ENCODE results near the gene CPZ. TPM values are rescaled to one million over a fixed set of nuclear protein-coding genes. Genes with fewer than 3 reads are reported as not detected.
"Not testable (repeated sequence)": the region's sequence is repeated elsewhere in the genome, so short reads cannot be mapped to it uniquely, and the experiment has no call there.

The CPZ gene
- total RNA-seq, 1 donor from 2014 or later, result 0.27 TPM

- H3K36me3 ChIP-seq; DNase-seq; H3K4me3 ChIP-seq; H3K27ac ChIP-seq (replicated peaks); H3K9me3 ChIP-seq (replicated peaks); intact Hi-C loops (cut with micrococcal nuclease); H3K4me1 ChIP-seq: not testable (repeated sequence)
- peaks cover 42% of the 10 kb centered on the region for H3K27me3 ChIP-seq (ENCODE audit: low read depth)
Observed at GRCh38 chr4:8635897-8636554, 43.5 kb downstream of the CPZ start.

DNA sequence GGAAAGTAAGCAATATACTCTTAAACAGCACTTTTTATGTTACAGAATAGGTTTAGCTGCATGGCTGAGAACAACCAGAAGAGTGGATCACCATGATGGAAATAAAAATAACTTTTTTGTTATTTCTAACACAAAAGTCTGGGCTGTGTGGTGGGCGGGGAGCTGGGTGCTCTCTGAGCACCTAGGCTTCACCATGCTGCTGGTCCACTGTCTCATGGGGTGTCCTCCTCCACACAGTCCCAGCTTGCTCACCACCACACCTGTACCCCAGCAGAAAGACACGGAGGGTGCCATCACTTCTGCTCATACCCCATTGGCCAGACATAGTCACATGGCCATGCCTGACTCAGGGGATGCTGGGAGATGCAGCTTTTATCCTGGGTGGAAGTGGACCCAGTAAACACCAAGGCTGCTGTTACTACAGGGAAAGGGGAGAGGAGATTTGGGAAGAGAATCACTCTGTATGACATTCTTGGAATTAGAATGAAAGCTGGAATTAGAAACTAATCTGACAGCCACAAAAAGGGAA is 45.0 kb downstream of the CPZ start:
- H3K27ac ChIP-seq (replicated peaks), result no peak overlapping the region
- intact Hi-C loops (cut with micrococcal nuclease), result no loop called here
- H3K36me3 ChIP-seq, result no peaks in the 10 kb centered on the region
- peaks cover 54% of the 10 kb centered on the region for H3K27me3 ChIP-seq (ENCODE audit: low read depth)
- H3K4me3 ChIP-seq, result no peak overlapping the region
- peak; percentile 2 for DNase-seq
- no peaks in the 10 kb centered on the region for H3K4me1 ChIP-seq
- no peak for TF ChIP-seq CTCF (IDR thresholded peaks at IDR 0.05; ENCODE audit: borderline replicate concordance)
- H3K9me3 ChIP-seq (replicated peaks), result no peaks in the 10 kb centered on the region

- TF ChIP-seq CTCF (IDR thresholded peaks at IDR 0.05; ENCODE audit: borderline replicate concordance), result no peak
- intact Hi-C loops (cut with micrococcal nuclease), result no loop called here
- H3K36me3 ChIP-seq, result no peaks in the 10 kb centered on the region
Observed at GRCh38 chr4:8639021-8639420, 46.5 kb downstream of the CPZ start.

GRCh38 chr4:8639777-8640720 is 47.5 kb downstream of the CPZ start:
- DNase-seq, result peak; percentile 9

More at GRCh38 chr4:8639021-8639420, 46.5 kb downstream of the CPZ start:
- no peak overlapping the region for H3K4me3 ChIP-seq
- DNase-seq, result no peak
- H3K27me3 ChIP-seq (ENCODE audit: low read depth), result peaks cover 69% of the 10 kb centered on the region
- H3K9me3 ChIP-seq (replicated peaks), result no peaks in the 10 kb centered on the region
- no peak overlapping the region for H3K27ac ChIP-seq (replicated peaks)
- H3K4me1 ChIP-seq, result no peaks in the 10 kb centered on the region

DNA sequence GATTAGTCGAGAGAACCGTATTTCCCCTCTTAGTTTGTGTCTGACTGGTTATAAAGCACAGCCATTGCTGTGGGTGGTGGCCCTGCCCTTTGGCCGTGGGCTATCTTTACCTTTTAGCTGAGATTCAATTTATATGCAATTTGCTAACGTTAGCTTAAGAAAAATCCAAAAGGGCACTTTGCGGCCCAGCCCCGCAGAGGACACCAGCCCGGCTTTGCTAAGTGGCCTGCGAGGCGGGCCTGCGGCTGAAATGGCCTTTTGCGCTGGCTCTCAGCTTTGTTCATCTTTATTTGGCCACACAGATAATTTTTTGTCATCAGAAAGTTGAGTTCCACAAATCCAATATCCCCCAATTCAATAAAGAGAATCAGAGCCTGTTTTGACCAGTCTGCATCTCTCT is 48.3 kb downstream of the CPZ start:
- no peak for TF ChIP-seq CTCF (IDR thresholded peaks at IDR 0.05; ENCODE audit: borderline replicate concordance)
- Histone ChIP-seq H3K27me3 (ENCODE audit: low read depth) (peaks cover 87% of the 10 kb centered on the region), H3K4me3 (no peak overlapping the region), H3K36me3 (no peaks in the 10 kb centered on the region), H3K9me3 (replicated peaks) (no peaks in the 10 kb centered on the region), H3K4me1 (no peaks in the 10 kb centered on the region), H3K27ac (replicated peaks) (no peak overlapping the region)
- intact Hi-C loops (cut with micrococcal nuclease), result no loop called here
- peak; percentile 5 for DNase-seq

More at GRCh38 chr4:8639777-8640720, 47.5 kb downstream of the CPZ start:
- TF ChIP-seq CTCF (IDR thresholded peaks at IDR 0.05; ENCODE audit: borderline replicate concordance), result no peak
- H3K4me3 ChIP-seq, result no peak overlapping the region
- H3K4me1 ChIP-seq, result no peaks in the 10 kb centered on the region
- no peak overlapping the region for H3K27ac ChIP-seq (replicated peaks)
- intact Hi-C loops (cut with micrococcal nuclease), result no loop called here
- peaks cover 79% of the 10 kb centered on the region for H3K27me3 ChIP-seq (ENCODE audit: low read depth)
- H3K9me3 ChIP-seq (replicated peaks), result no peaks in the 10 kb centered on the region
- no peaks in the 10 kb centered on the region for H3K36me3 ChIP-seq

Data from left ventricle myocardium inferior (tissue), 1 donor.